ENCODE results near the gene IL36G.
A peak's percentile ranks its signal among the peaks of the same experiment; 100 is the strongest.

Gene IL36G

DNA sequence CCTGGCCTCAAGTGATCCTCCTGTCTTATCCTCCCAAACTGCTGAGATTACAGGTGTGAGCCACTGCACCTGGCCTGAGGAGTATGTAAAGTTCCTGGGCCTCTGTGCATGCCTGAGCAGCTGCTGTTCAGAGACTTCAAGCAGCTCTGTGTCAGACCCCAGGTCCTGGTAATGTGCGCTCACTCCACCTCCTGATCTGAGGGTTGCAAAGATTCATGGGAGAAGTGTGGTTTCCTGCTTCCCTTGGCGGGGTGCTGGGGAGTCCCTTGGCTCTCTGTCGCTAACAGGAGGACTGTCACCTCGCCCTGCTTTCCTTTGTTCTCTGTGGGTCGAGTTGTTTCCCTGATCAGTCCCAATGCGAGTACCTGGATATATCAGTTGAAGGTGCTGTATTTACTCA lies 18.8 kb downstream of the IL36G start:
- Mint-ChIP-seq H3K9me3 (ENCODE audit: low read depth) (peaks cover 38% of the 10 kb centered on the region), H3K27ac (peak overlapping the region; percentile 77), H3K27me3 (no peaks in the 10 kb centered on the region), H3K4me1 (ENCODE audit: low read depth) (peaks cover 43% of the 10 kb centered on the region), H3K4me3 (peak overlapping the region; percentile 70), H3K36me3 (peaks cover 24% of the 10 kb centered on the region)

DNA sequence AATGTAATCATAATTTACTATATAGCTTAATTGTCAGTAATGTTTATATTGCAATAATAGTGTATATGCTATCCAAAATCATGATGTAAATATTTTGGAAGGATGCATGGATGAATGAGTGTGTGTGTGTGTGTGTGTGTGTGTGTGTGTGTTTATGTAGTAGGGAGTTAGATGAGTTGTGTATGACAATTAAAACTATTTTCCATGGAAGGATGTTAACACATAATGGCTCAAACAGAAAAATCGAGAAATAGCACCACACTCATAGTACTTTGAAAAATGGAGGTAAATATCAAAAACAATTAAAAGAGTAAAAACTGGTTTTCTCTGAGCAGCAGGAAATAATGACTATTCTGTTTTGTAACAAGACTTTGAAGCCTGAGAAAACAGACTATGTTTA lies 19.3 kb downstream of the IL36G start:
- peaks cover 24% of the 10 kb centered on the region for H3K36me3 Mint-ChIP-seq
- H3K27me3 Mint-ChIP-seq: no peaks in the 10 kb centered on the region
- H3K4me1 Mint-ChIP-seq (ENCODE audit: low read depth): peaks cover 43% of the 10 kb centered on the region
- H3K4me3 Mint-ChIP-seq: peak overlapping the region; percentile 70
- peak overlapping the region; percentile 77 for H3K27ac Mint-ChIP-seq
- peaks cover 38% of the 10 kb centered on the region for H3K9me3 Mint-ChIP-seq (ENCODE audit: low read depth)

DNA sequence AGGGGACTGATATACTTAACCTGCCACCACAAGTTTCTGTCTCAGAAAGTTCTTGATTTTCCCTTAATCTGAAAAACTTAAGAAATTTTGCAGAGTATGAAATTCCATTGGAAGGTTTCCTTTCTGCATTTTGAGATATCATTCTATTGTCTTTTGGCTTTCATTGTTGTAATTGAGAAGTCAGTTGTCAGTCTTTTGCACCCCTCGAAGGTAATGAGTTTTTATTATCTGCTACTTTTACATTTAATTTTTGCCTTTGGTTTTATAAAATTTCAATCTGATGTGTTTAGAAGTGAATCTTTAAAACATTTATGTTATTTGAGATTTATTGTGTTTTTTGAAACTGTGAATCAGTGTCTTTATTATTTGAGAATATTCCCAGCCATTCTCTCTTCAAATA lies 22.6 kb downstream of the IL36G start:
- Mint-ChIP-seq H3K27ac (no peak overlapping the region), H3K27me3 (no peaks in the 10 kb centered on the region), H3K36me3 (peaks cover 16% of the 10 kb centered on the region), H3K4me3 (no peak overlapping the region), H3K9me3 (ENCODE audit: low read depth) (peaks cover 31% of the 10 kb centered on the region), H3K4me1 (ENCODE audit: low read depth) (peaks cover 22% of the 10 kb centered on the region)

DNA sequence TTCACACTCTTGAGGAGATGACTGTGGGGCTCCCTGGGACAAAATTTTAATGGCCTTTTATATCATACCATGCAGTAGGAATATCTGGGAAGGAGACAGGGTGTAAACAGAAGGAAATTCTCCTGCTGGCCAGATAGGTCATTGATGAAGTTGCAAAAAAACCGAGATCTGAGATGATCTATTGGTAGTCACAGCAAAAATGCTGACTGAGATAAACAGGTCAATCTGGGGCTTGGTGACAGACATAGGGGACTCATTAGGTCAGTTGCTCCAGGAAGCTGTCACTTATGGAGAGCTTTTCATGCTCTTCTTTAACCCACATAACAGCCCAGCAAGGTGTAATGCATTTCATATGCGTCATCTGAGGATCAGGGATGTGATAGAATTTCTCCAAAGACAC lies 24.9 kb downstream of the IL36G start:
- Mint-ChIP-seq H3K9me3 (ENCODE audit: low read depth) (peaks cover 31% of the 10 kb centered on the region), H3K36me3 (peaks cover 16% of the 10 kb centered on the region), H3K27me3 (no peaks in the 10 kb centered on the region), H3K27ac (no peak overlapping the region), H3K4me1 (ENCODE audit: low read depth) (peaks cover 2% of the 10 kb centered on the region), H3K4me3 (no peak overlapping the region)

DNA sequence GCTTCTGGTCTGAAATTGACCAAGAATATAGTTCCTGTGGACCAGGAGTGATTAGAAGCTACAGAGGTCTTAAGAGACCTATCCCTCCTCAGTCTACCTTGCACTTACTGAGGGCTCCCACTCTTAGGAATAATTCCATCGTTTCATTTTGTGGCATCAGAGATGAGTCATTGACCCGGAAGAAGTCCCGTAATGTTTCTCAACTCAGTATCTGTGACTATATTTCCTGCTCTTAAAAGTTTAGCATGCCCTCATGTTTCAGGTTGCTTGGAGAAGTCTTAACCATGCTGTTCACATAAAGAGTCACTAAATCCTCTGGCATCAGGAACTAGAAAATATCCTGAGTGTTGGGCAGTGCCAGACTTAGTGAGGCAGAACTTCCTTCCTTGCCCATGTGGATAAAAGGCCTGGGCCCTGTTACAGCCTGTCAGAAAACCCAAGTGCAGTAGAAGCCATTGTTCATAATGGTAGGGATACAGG lies 27.3 kb downstream of the IL36G start, which contains the start of gene IL36A:
IL36A (plus strand) TSS at position 430 of the 480 bp plus-strand sequence. CDS start 413 bp downstream, outside the sequence.
- no peak within 1 kb of the TSS for H3K4me3 Mint-ChIP-seq
- H3K36me3 Mint-ChIP-seq: peaks cover 14% of the 10 kb centered on the region
- peaks cover 18% of the 10 kb centered on the region for H3K9me3 Mint-ChIP-seq (ENCODE audit: low read depth)
- H3K27me3 Mint-ChIP-seq: no peaks in the 10 kb centered on the region
- H3K4me1 Mint-ChIP-seq (ENCODE audit: low read depth): peaks cover 11% of the 10 kb centered on the region
- H3K27ac Mint-ChIP-seq: no peak within 1 kb of the TSS

DNA sequence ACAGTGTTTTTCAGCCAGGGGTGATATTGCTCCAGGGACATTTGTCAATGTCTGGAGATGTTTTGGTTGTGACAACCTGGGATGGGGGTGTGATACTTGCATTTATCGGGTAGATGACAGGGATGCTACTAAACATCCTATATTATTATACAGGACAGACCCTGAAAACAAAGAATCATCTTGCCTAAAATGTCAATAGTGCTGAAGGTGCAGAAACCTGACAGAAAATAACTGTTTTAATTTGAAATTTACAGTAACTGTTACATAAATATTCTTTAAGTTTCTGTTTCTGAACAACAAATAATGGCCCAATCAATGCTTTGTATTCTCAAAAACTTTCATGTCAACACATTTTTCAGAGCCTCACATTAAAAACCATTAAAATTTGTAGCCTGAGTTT lies 29.4 kb downstream of the IL36G start:
- Mint-ChIP-seq H3K27me3 (no peaks in the 10 kb centered on the region), H3K4me1 (ENCODE audit: low read depth) (peaks cover 14% of the 10 kb centered on the region), H3K27ac (no peak overlapping the region), H3K9me3 (ENCODE audit: low read depth) (no peaks in the 10 kb centered on the region), H3K4me3 (no peak overlapping the region), H3K36me3 (no peaks in the 10 kb centered on the region)

DNA sequence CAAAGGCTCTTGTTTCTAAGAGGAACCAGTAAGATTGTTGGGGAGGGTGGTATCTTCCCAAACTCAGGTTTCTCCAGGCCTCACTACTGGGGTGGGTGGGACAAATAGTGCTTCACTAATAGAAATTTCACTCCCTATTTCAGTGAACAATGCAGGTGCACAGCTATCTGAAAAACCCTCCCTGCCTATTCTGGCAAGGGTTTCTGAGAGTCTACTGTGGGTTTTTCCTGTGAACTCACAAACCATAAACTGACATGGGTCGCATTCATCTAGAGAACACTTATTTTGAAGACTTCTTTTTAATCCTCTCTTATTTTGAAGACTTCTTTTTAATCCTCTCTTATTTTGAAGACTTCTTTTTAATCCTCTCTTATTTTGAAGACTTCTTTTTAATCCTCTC lies 31.8 kb downstream of the IL36G start:
- no peaks in the 10 kb centered on the region for H3K36me3 Mint-ChIP-seq
- no peak overlapping the region for H3K4me3 Mint-ChIP-seq
- no peak overlapping the region for H3K27ac Mint-ChIP-seq
- H3K9me3 Mint-ChIP-seq (ENCODE audit: low read depth): no peaks in the 10 kb centered on the region
- H3K4me1 Mint-ChIP-seq (ENCODE audit: low read depth): peaks cover 14% of the 10 kb centered on the region
- H3K27me3 Mint-ChIP-seq: no peaks in the 10 kb centered on the region

DNA sequence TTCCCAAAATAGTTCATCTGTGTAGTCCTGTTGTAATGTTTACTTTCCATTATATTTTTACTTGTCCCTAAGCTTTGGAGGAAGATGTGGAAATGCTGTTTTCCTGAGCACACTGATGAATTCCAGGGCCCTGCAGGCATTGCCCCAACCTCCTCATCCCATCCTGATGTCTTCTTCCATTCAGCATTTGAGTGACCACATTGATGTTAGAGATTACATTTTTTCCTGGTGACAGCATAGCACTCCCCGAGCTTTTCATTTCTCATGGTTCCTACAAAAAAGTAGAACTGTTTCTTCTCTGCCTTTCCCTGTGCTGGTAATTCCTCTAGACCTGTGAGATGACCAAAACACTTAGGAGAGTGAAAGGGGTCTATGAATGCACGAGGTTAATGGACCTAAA lies 32.3 kb downstream of the IL36G start:
- Mint-ChIP-seq H3K27me3 (no peaks in the 10 kb centered on the region), H3K4me3 (no peak overlapping the region), H3K27ac (no peak overlapping the region), H3K9me3 (ENCODE audit: low read depth) (no peaks in the 10 kb centered on the region), H3K36me3 (no peaks in the 10 kb centered on the region), H3K4me1 (ENCODE audit: low read depth) (peaks cover 18% of the 10 kb centered on the region)

DNA sequence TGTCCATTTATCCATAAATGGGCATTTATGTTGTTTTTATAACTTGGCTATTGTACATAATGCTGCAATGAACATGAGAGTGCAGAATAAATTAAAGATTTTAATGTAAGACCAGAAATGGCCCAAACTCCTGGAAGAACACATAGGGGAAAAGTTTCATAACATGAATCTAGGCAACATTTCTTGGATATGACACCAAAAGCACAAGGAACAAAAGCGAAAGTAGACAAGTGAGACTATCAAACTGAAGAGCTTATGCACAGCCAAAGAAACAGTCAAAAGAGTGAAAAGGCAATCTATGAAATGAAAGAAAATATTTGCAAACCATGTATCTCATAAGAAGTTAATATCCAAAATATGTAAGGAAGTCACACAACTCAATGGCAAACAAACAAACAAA lies 33.3 kb downstream of the IL36G start:
- H3K27ac Mint-ChIP-seq: no peak overlapping the region

DNA sequence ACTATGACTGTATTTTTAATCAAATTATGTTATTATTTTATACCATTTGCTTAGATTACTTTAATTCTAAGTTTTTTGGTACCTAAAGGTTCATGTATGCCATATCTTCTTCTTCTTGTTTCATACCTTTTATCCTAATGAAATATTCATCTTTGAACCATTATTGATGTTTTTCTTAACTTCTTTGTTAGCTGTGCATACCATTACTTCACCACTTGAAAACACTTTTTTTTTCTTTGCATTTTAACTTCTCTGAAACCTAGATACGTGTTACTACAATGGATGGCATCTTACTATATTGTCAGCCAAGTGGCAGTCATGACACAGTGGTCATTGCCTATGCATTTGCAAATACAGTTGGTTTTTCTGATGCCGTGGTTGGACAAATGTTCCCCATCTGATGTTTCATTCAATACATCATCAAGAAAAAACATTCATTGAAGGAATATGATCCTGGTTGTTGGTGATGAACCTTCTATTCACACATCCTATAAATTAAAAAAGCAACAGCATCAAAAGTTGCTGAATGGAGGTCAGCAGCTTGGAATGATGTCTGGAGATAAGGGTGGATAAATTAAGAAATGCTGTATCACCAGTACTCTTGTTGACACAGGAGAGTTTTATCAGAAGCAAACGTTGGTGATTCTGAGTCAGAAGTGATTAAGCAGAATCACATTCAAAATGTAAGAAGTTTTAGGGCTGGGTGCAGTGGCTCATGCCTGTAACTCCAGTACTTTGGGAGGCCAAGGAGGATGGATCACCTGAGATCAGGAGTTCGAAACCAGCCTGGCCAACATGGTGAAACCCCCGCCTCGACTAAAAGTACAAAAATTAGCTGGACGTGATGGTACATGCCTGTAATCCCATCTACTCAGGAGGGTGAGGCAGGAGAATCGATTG lies 34.9 kb downstream of the IL36G start:
- no peak overlapping the region for H3K4me3 Mint-ChIP-seq
- H3K36me3 Mint-ChIP-seq: peaks cover 5% of the 10 kb centered on the region
- H3K9me3 Mint-ChIP-seq (ENCODE audit: low read depth): peaks cover 4% of the 10 kb centered on the region
- H3K27me3 Mint-ChIP-seq: no peaks in the 10 kb centered on the region
- H3K4me1 Mint-ChIP-seq (ENCODE audit: low read depth): peaks cover 29% of the 10 kb centered on the region
- H3K27ac Mint-ChIP-seq: no peak overlapping the region

More for the DNA sequence above, 33.3 kb downstream of the IL36G start:
- H3K4me1 Mint-ChIP-seq (ENCODE audit: low read depth): peaks cover 25% of the 10 kb centered on the region
- H3K36me3 Mint-ChIP-seq: no peaks in the 10 kb centered on the region
- H3K4me3 Mint-ChIP-seq: no peak overlapping the region
- no peaks in the 10 kb centered on the region for H3K9me3 Mint-ChIP-seq (ENCODE audit: low read depth)
- H3K27me3 Mint-ChIP-seq: no peaks in the 10 kb centered on the region

DNA sequence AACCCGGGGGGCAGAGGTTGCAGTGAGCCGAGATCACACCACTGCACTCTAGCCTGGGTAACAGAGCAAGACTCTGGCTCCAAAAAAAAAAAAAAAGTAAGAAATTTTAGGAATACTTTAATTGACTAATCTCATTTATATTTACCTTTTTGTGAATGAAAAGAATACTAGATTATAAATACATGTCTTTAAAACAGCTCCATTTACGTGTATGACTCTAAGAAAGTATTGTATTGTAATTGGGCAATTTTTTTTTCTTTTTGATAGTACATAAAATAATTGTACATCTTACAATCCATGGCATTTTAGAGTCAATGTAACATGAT lies 35.5 kb downstream of the IL36G start:
- no peaks in the 10 kb centered on the region for H3K27me3 Mint-ChIP-seq
- H3K9me3 Mint-ChIP-seq (ENCODE audit: low read depth): peaks cover 4% of the 10 kb centered on the region
- H3K4me3 Mint-ChIP-seq: no peak overlapping the region
- H3K36me3 Mint-ChIP-seq: peaks cover 5% of the 10 kb centered on the region
- no peak overlapping the region for H3K27ac Mint-ChIP-seq
- peaks cover 25% of the 10 kb centered on the region for H3K4me1 Mint-ChIP-seq (ENCODE audit: low read depth)

DNA sequence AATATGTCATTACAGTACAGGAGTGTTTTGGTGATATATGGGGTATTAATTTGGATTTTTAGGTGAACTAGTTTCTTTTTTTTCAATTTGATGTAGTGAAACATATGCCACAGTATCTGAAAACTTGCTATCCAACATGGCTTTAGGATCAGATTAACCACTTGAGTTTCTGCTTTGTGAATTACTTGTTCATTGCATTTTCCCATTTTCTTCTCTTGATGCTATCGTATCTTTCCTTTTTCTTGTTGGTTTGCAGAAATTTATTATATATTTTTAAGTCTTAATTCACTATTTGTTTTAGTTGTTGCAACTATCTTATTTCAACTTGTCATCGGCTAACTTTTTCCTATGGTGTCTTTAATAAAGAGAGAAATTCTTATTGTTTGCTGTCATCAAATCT lies 36.3 kb downstream of the IL36G start:
- H3K4me3 Mint-ChIP-seq: no peak overlapping the region
- H3K27ac Mint-ChIP-seq: no peak overlapping the region
- peaks cover 24% of the 10 kb centered on the region for H3K4me1 Mint-ChIP-seq (ENCODE audit: low read depth)
- peaks cover 5% of the 10 kb centered on the region for H3K36me3 Mint-ChIP-seq
- H3K27me3 Mint-ChIP-seq: no peaks in the 10 kb centered on the region
- H3K9me3 Mint-ChIP-seq (ENCODE audit: low read depth): peaks cover 10% of the 10 kb centered on the region

DNA sequence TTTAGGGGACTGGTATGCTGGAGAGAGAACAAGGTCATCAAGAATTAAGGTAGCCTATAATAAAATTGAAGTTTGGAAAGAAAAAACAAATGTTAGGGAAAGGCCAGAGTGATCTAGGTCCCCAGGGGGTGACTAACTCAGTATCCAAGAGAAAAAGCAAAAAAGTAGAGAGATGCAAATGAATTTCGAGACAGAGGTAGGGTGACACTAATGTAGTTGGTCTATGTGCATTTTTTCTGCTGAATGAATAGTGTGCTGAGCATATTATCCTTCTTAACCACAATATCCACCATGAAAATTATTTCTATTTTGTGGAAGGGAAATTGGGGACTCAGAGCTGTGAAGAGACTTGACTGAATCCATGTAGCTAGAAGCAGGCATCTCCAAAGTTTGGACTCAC lies 37.2 kb downstream of the IL36G start:
- peaks cover 5% of the 10 kb centered on the region for H3K36me3 Mint-ChIP-seq
- H3K4me3 Mint-ChIP-seq: no peak overlapping the region

DNA sequence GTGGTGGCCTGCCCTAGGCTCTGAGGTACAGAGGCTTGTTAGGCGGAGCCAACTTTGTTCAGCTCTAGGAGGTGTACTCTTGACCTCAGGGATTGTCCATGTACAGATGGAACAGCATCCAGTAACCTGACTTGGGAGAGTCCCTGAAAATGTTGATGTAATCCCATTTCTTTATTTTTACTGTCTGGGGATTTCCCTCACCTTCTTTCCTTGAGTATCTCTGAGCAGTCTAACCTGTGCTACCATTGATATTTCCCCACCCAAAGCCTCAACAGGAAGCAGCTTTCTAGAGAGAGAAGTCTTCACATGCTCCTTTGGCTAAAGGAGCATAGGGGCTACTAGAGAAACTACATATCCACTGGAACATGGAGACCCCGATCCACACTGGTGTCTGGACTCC lies 37.8 kb downstream of the IL36G start:
- H3K27me3 Mint-ChIP-seq: no peaks in the 10 kb centered on the region
- H3K27ac Mint-ChIP-seq: no peak overlapping the region
- H3K4me1 Mint-ChIP-seq (ENCODE audit: low read depth): peaks cover 17% of the 10 kb centered on the region
- H3K36me3 Mint-ChIP-seq: peaks cover 5% of the 10 kb centered on the region
- peaks cover 10% of the 10 kb centered on the region for H3K9me3 Mint-ChIP-seq (ENCODE audit: low read depth)
- H3K4me3 Mint-ChIP-seq: no peak overlapping the region

More for the DNA sequence above, 37.2 kb downstream of the IL36G start:
- Mint-ChIP-seq H3K27me3 (no peaks in the 10 kb centered on the region), H3K27ac (no peak overlapping the region), H3K4me1 (ENCODE audit: low read depth) (peaks cover 20% of the 10 kb centered on the region), H3K9me3 (ENCODE audit: low read depth) (peaks cover 10% of the 10 kb centered on the region)

DNA sequence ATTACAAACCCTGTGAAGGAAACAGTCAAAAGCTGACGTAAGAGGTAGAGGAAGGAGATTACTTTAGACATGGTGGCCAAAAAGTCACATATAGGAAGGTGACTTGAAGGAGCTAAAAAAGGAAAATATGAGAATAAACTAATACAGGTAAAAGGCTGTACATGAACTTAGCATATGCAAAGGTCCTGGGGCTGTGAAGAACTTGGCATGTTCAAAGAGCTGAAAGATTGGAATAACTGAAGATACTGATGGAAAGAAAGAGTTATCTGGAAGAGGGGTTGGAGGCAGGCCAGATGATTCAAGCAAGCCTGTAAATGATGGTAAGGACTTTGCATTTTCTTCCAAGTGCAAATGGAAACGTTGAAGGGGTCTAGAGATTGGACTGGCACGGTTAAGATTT lies 40.7 kb downstream of the IL36G start:
- Mint-ChIP-seq H3K4me1 (ENCODE audit: low read depth) (peaks cover 17% of the 10 kb centered on the region), H3K27ac (no peak overlapping the region), H3K27me3 (no peaks in the 10 kb centered on the region), H3K9me3 (ENCODE audit: low read depth) (peaks cover 10% of the 10 kb centered on the region), H3K36me3 (peaks cover 5% of the 10 kb centered on the region), H3K4me3 (no peak overlapping the region)

DNA sequence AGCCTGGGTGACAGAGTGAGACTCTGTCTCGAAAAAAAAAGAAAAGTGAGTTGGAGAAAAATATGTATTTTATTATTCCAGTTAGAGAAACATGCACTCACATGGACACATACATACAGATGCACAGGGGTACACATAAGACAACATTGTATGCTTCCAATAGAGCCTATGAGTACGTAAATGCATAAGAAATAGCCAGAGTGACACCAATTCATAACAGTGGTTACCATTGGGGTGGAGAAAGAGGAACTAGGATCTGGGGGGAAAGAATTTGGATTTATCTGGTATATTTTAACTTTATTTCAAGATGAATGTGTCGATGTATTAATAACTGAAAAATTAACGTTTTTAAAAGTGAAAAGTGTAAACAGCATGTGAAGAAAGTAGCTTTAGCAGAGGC lies 43.5 kb downstream of the IL36G start:
- H3K9me3 Mint-ChIP-seq (ENCODE audit: low read depth): peaks cover 10% of the 10 kb centered on the region
- H3K36me3 Mint-ChIP-seq: peaks cover 5% of the 10 kb centered on the region
- no peak overlapping the region for H3K27ac Mint-ChIP-seq
- peaks cover 3% of the 10 kb centered on the region for H3K4me1 Mint-ChIP-seq (ENCODE audit: low read depth)
- no peak overlapping the region for H3K4me3 Mint-ChIP-seq
- no peaks in the 10 kb centered on the region for H3K27me3 Mint-ChIP-seq

All from activated naive CD8-positive, alpha-beta T cell (primary cell).